Measurements from ENCODE around the gene CEP97.
"Not testable (repeated sequence)": the region's sequence is repeated elsewhere in the genome, so short reads cannot be mapped to it uniquely, and the experiment has no call there.

Gene CEP97

DNA sequence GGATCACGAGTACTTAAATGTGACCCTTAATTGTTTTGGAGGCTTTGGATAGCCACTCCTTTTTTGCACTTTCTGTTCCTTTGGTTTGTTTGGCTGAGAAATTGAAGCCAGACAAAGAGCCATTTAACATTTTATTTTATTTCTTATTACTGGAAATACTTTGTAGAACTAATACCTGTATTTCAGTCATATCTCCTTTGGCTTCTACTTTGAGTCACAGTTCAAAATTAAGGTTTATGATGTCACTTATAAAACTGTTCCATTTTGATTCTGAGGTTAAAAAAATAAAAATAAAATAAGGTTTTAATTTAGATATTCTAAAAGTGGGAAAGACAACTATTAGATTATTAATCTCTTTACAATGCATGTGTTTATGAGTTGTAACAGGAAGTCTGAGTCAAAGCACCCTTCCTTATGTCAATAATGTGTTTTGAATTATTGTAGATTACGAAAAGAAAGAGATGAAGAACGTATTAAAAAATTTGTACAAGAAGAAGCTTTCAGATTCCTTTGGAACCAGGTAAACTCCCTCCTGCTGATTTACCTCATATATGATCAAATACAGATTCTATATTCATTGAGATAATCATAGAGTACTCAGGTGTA is 37.7 kb downstream of the CEP97 start:
- no peak for DNase-seq (ENCODE audit: low read depth in 2 of 2)

GRCh38 chr3:101777745-101778281 is 53.4 kb downstream of the CEP97 start:
- DNase-seq (ENCODE audit: low read depth in 2 of 2), result not testable (repeated sequence)

DNA sequence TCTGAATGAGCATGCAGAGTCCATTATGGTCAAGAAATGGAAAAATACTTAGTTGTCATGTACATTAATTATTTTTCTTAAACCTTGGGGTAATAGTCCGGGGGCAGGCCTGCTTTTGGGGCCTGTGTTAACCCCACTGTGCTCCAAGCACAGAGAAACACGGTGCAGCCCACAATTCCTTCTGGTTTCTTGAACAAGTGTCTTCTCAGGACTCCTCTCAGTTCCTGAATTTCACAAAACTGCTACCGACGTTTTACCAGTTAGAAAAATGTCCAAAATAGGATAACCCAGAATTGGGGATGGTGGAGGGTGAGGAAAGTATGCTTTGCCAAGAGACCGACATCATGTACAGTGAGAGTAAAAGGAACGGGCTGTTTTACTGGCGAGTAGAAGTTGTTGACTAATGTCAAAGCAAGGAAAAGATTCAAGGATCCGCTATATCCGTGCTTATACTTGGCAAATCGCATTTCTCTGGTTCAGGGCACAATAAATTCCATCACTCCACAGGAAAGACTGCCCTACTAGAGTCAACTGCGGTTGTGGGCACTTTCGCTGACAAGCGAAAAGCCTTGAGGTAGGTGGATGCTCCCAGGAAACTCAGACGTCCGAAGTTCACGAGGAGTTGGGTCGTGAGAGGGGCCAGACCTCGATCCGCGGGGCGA is 54.1 kb downstream of the CEP97 start:
- no peak for DNase-seq (ENCODE audit: low read depth in 2 of 2)

DNA sequence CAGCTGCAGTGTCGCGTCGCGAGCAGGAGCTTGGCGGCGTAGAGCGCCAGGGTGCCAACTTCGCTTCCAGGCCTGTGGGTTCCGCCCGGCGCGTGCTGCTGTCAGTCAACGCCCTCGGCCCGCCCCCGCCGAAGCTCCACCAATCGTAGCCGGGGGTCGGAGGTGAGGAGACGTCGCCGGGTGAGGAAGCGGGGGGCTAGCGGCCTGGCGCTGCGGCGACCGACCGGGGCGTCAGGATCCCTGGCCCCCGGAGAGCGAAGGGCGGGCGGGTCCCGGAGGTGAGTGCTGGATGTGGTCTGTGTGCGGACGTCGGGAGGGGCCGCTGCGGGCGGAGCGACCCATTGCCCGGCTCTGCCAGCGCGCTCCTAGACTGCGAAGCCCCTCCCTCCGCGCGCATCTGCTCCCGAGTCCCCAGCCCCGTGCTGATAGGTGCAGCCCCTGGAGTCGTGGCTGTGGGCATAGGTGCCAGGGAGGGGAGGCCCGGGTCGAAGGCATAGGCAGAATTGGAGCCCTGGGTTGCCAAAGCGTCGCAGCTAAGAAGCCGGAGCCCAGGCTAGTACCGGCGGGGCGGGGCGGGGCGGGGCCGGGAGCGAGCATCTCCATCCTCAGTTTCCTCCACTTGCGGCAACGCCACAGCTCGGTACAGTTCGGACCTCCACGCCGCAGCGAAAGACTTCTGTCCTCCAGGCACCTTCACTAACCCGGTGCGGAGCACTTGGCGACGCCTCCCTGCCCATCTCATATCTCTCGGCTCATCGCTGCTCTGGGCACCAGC is 54.8 kb downstream of the CEP97 start, which contains the start of gene NXPE3:
Gene NXPE3 (plus strand): TSS at position 165 of the 775 bp plus-strand sequence. CDS start 6,386 bp downstream, outside the sequence.
- DNase-seq (ENCODE audit: low read depth in 2 of 2), result peak; percentile 91

GRCh38 chr3:101779822-101780381 is 55.5 kb downstream of the CEP97 start:
- no peak for DNase-seq (ENCODE audit: low read depth in 2 of 2)

GRCh38 chr3:101780661-101781060 is 56.2 kb downstream of the CEP97 start:
- no peak for DNase-seq (ENCODE audit: low read depth in 2 of 2)

GRCh38 chr3:101781166-101781565 is 56.8 kb downstream of the CEP97 start:
- DNase-seq (ENCODE audit: low read depth in 2 of 2), result no peak

DNA sequence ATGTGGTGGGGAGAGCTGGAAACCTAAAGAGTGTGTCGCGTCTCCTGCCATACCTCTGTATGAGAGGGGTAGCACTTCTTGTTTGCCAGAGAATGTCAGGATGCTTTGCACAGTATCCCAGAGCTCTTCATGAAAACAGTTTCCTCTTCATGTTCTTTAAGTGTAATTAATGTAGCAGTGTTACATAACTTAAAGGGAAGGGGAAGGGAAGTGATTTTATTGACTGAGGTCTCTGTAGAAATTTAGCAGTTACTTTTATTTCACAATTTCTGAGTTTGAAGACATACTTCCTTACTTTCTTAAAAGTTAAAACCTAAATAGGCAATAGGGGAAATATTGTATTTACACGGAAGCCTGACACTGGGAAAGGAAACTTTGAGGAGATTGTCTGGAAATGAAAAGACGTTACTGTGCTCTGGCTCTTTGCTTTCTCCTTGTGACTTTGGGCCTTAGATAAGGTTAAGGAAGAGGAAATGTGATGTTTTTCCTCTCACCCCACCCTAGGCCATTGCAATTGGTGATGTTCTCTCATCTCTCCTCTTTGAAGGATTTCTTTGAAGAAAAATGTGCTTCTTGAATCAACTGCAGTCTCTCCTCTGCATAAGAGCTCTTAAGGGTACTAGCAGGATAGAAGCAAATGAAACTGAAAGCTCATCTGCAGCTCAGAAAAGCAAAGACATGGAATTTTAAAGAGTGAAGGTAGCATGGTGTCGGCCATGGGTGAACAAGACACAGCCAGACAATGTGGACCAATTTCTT is 60.6 kb downstream of the CEP97 start:
- no peak for DNase-seq (ENCODE audit: low read depth in 2 of 2)

GRCh38 chr3:101791778-101792177 is 67.4 kb downstream of the CEP97 start:
- no peak for DNase-seq (ENCODE audit: low read depth in 2 of 2)

GRCh38 chr3:101796077-101796680 is 71.8 kb downstream of the CEP97 start:
- no peak for DNase-seq (ENCODE audit: low read depth in 2 of 2)

- DNase-seq (ENCODE audit: low read depth in 2 of 2), result no peak
These were observed 76.8 kb downstream of the CEP97 start for GRCh38 chr3:101801174-101801573.

DNA sequence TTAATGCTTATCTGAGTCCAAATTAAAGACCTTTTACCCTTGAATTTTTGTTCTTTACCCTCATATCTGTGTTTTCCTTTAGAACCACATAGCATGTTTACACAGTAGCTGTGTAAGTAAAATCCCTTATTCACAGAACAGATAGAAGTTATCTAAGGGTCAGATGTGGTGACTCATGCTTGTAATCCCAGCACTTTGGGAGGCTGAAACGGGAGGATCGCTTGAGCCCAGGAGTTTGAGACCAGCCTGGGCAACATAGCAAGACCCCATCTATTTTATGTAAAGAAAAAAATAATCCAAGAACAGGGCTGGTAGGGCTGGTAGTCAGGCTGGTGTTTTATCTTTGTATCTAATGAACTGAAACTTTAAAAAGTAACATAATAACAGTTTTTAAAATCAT is 77.8 kb downstream of the CEP97 start:
- DNase-seq (ENCODE audit: low read depth in 2 of 2), result no peak

- peak in 1 of 2 donors; percentile 48 for DNase-seq (ENCODE audit: low read depth in 2 of 2)
These were observed 78.9 kb downstream of the CEP97 start for GRCh38 chr3:101803173-101803782.

DNA sequence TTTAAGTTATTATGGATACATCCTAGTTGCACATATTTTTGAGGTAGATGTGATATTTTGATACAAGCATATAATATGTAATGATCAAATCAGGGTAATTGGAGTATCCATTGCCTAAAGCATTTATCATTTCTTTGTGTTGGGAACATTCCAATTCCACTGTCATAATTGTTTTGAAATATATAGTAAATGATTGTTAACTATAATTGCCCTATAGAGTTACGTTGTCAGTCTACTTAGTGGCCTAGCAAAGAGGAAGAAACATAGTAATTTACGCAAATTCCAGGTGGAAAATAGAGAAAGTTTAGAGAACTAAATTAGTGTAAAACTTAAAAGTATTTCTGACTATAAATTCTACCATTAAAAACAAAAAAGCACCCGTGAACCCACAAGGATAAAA is 79.5 kb downstream of the CEP97 start:
- no peak for DNase-seq (ENCODE audit: low read depth in 2 of 2)

DNA sequence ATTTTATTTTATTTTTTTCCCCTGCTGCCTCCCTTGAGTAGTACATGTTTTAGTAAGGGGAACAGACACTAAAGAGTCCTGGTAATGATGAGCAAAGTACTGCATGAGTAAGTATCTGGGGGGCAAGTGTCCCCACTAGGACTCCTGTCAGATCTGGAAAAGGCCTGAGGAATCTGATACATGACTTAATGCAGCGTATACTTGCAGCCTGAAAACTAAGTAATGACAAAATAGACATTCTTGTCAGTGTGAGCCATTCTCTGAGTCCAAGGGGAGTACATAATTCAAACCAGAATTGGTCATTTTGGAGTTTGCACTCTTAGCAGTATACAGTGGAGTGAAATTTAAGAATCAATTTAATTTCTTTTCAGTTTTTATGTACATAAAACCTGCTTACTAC is 82.1 kb downstream of the CEP97 start:
- no peak for DNase-seq (ENCODE audit: low read depth in 2 of 2)

GRCh38 chr3:101807888-101808287 is 83.5 kb downstream of the CEP97 start:
- DNase-seq (ENCODE audit: low read depth in 2 of 2), result no peak

- DNase-seq (ENCODE audit: low read depth in 2 of 2), result peak in 1 of 2 donors; percentile 35
These were observed 85.0 kb downstream of the CEP97 start for GRCh38 chr3:101809178-101810021.

DNA sequence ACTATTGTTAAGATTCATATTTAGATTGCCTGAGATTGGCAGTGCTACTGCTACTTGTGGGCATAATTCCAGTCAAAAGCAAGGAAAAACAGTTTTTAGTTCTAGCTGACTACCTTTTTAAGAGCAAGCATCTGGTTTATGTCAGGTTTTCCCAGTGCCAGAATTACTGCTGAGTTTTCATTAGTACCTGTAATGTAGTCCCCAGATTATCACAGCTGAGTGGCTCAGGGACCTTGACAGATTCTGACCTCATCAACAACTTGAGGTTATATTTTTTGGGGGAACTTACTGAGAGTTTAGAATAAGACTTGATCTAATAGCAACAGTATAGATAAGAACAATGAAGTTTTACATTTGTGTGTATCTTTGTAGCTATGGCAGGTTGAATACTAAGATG is 85.6 kb downstream of the CEP97 start:
- no peak for DNase-seq (ENCODE audit: low read depth in 2 of 2)

- no peak for DNase-seq (ENCODE audit: low read depth in 2 of 2)
These were observed 87.5 kb downstream of the CEP97 start for GRCh38 chr3:101811875-101812274.

DNA sequence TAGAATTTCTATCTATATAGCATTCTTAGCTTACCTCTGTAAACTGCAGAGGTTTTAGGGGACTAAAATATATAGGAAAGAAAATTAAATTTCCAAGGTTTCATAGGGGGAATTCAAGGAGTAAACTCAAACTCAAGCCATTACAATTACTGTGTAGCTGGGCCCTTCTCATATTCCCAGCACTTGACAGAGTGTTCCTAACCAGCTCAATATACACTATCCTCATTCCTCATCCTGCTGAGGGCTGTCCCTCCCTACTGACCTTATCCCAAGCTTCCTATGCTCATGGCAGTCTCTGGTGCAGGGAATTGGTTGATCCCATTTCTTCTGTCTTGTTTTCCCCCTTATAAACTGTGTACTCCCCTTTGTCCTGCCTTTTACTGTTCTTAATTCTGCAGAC is 88.5 kb downstream of the CEP97 start:
- DNase-seq (ENCODE audit: low read depth in 2 of 2), result no peak

Data from activated CD4-positive, alpha-beta T cell treated with anti-CD3 and anti-CD28 coated beads for 24 hours (primary cell).